ENCODE measurements around the gene GABBR2.

Gene GABBR2

GRCh38 chr9:98606730-98607129, 102.0 kb downstream of the GABBR2 start:
- no peaks in the 10 kb centered on the region for H3K36me3 ChIP-seq (ENCODE audit: insufficient read depth, low read length)
- no peak overlapping the region for H3K27ac ChIP-seq (ENCODE audit: low read depth, low read length)
- 89% methylated on average over 12 of the region's 12 CpGs for WGBS
- H3K9ac ChIP-seq (ENCODE audit: low read depth, low read length): no peak overlapping the region
- no peaks in the 10 kb centered on the region for H3K9me3 ChIP-seq (ENCODE audit: insufficient read depth, low read depth, low read length)
- no peak overlapping the region for H3K4me3 ChIP-seq (ENCODE audit: low read length)
- peaks cover 8% of the 10 kb centered on the region; the same call in 1 of the 2 replicates for H3K4me1 ChIP-seq (ENCODE audit: insufficient read depth, low read length)
- no peaks in the 10 kb centered on the region for H3K27me3 ChIP-seq (ENCODE audit: insufficient read depth, low read length)

- 86% methylated on average over 8 of the region's 8 CpGs for WGBS
- Histone ChIP-seq H3K9me3 (ENCODE audit: insufficient read depth, low read depth, low read length) (no peaks in the 10 kb centered on the region), H3K27me3 (ENCODE audit: insufficient read depth, low read length) (no peaks in the 10 kb centered on the region), H3K9ac (ENCODE audit: low read depth, low read length) (no peak overlapping the region), H3K36me3 (ENCODE audit: insufficient read depth, low read length) (no peaks in the 10 kb centered on the region), H3K27ac (ENCODE audit: low read depth, low read length) (no peak overlapping the region), H3K4me1 (ENCODE audit: insufficient read depth, low read length) (0 out of 2 replicates have a peak, but pooled peaks cover 1% of the 10 kb centered on the region), H3K4me3 (ENCODE audit: low read length) (no peak overlapping the region)
Observed at GRCh38 chr9:98605116-98605515, 103.6 kb downstream of the GABBR2 start.

- H3K27me3 ChIP-seq (ENCODE audit: insufficient read depth, low read length): no peaks in the 10 kb centered on the region
- 94% methylated on average over 13 of the region's 13 CpGs for whole genome bisulfite sequencing
Observed at GRCh38 chr9:98603821-98604383, 104.8 kb downstream of the GABBR2 start.

GRCh38 chr9:98602839-98603500, 105.8 kb downstream of the GABBR2 start:
- no peaks in the 10 kb centered on the region for H3K9me3 ChIP-seq (ENCODE audit: insufficient read depth, low read depth, low read length)
- no peak overlapping the region for H3K9ac ChIP-seq (ENCODE audit: low read depth, low read length)

More at GRCh38 chr9:98603821-98604383, 104.8 kb downstream of the GABBR2 start:
- H3K9ac ChIP-seq (ENCODE audit: low read depth, low read length): no peak overlapping the region
- no peak overlapping the region for H3K27ac ChIP-seq (ENCODE audit: low read depth, low read length)
- H3K9me3 ChIP-seq (ENCODE audit: insufficient read depth, low read depth, low read length): no peaks in the 10 kb centered on the region
- no peaks in the 10 kb centered on the region for H3K4me1 ChIP-seq (ENCODE audit: insufficient read depth, low read length)
- no peak overlapping the region for H3K4me3 ChIP-seq (ENCODE audit: low read length)
- no peaks in the 10 kb centered on the region for H3K36me3 ChIP-seq (ENCODE audit: insufficient read depth, low read length)

GRCh38 chr9:98600631-98601030, 108.1 kb downstream of the GABBR2 start:
- no peak overlapping the region for H3K9ac ChIP-seq (ENCODE audit: low read depth, low read length)
- 94% methylated on average over 12 of the region's 12 CpGs for WGBS
- no peaks in the 10 kb centered on the region for H3K4me1 ChIP-seq (ENCODE audit: insufficient read depth, low read length)
- H3K9me3 ChIP-seq (ENCODE audit: insufficient read depth, low read depth, low read length): no peaks in the 10 kb centered on the region
- H3K27ac ChIP-seq (ENCODE audit: low read depth, low read length): no peak overlapping the region
- no peak overlapping the region for H3K4me3 ChIP-seq (ENCODE audit: low read length)
- H3K36me3 ChIP-seq (ENCODE audit: insufficient read depth, low read length): no peaks in the 10 kb centered on the region
- H3K27me3 ChIP-seq (ENCODE audit: insufficient read depth, low read length): no peaks in the 10 kb centered on the region

More at GRCh38 chr9:98602839-98603500, 105.8 kb downstream of the GABBR2 start:
- Histone ChIP-seq H3K4me3 (ENCODE audit: low read length) (no peak overlapping the region), H3K4me1 (ENCODE audit: insufficient read depth, low read length) (no peaks in the 10 kb centered on the region), H3K27me3 (ENCODE audit: insufficient read depth, low read length) (no peaks in the 10 kb centered on the region), H3K36me3 (ENCODE audit: insufficient read depth, low read length) (no peaks in the 10 kb centered on the region), H3K27ac (ENCODE audit: low read depth, low read length) (no peak overlapping the region)
- 82% methylated on average over 5 of the region's 5 CpGs for WGBS

GRCh38 chr9:98599566-98600216, 109.0 kb downstream of the GABBR2 start:
- Histone ChIP-seq H3K9ac (ENCODE audit: low read depth, low read length) (no peak overlapping the region), H3K9me3 (ENCODE audit: insufficient read depth, low read depth, low read length) (no peaks in the 10 kb centered on the region), H3K4me1 (ENCODE audit: insufficient read depth, low read length) (no peaks in the 10 kb centered on the region), H3K4me3 (ENCODE audit: low read length) (no peak overlapping the region), H3K27me3 (ENCODE audit: insufficient read depth, low read length) (no peaks in the 10 kb centered on the region), H3K36me3 (ENCODE audit: insufficient read depth, low read length) (no peaks in the 10 kb centered on the region), H3K27ac (ENCODE audit: low read depth, low read length) (no peak overlapping the region)
- 79% methylated on average over 8 of the region's 8 CpGs for WGBS

GRCh38 chr9:98598861-98599260, 109.9 kb downstream of the GABBR2 start:
- no peak overlapping the region for H3K27ac ChIP-seq (ENCODE audit: low read depth, low read length)
- no peak overlapping the region for H3K4me3 ChIP-seq (ENCODE audit: low read length)
- H3K36me3 ChIP-seq (ENCODE audit: insufficient read depth, low read length): no peaks in the 10 kb centered on the region
- H3K27me3 ChIP-seq (ENCODE audit: insufficient read depth, low read length): no peaks in the 10 kb centered on the region
- 99% methylated on average over 2 of the region's 2 CpGs for WGBS
- H3K9ac ChIP-seq (ENCODE audit: low read depth, low read length): no peak overlapping the region
- H3K4me1 ChIP-seq (ENCODE audit: insufficient read depth, low read length): no peaks in the 10 kb centered on the region
- no peaks in the 10 kb centered on the region for H3K9me3 ChIP-seq (ENCODE audit: insufficient read depth, low read depth, low read length)

GRCh38 chr9:98597236-98597771, 111.4 kb downstream of the GABBR2 start:
- Histone ChIP-seq H3K9ac (ENCODE audit: low read depth, low read length) (no peak overlapping the region), H3K4me1 (ENCODE audit: insufficient read depth, low read length) (no peaks in the 10 kb centered on the region), H3K4me3 (ENCODE audit: low read length) (no peak overlapping the region), H3K9me3 (ENCODE audit: insufficient read depth, low read depth, low read length) (no peaks in the 10 kb centered on the region), H3K36me3 (ENCODE audit: insufficient read depth, low read length) (no peaks in the 10 kb centered on the region), H3K27me3 (ENCODE audit: insufficient read depth, low read length) (no peaks in the 10 kb centered on the region), H3K27ac (ENCODE audit: low read depth, low read length) (no peak overlapping the region)

GRCh38 chr9:98596486-98596885, 112.2 kb downstream of the GABBR2 start:
- no peaks in the 10 kb centered on the region for H3K9me3 ChIP-seq (ENCODE audit: insufficient read depth, low read depth, low read length)
- H3K4me3 ChIP-seq (ENCODE audit: low read length): no peak overlapping the region
- no peaks in the 10 kb centered on the region for H3K27me3 ChIP-seq (ENCODE audit: insufficient read depth, low read length)
- H3K27ac ChIP-seq (ENCODE audit: low read depth, low read length): no peak overlapping the region
- no peak overlapping the region for H3K9ac ChIP-seq (ENCODE audit: low read depth, low read length)
- H3K36me3 ChIP-seq (ENCODE audit: insufficient read depth, low read length): no peaks in the 10 kb centered on the region
- WGBS: 84% methylated on average over 7 of the region's 7 CpGs
- no peaks in the 10 kb centered on the region for H3K4me1 ChIP-seq (ENCODE audit: insufficient read depth, low read length)

- no peak overlapping the region for H3K9ac ChIP-seq (ENCODE audit: low read depth, low read length)
- WGBS: 91% methylated on average over 11 of the region's 11 CpGs
- no peaks in the 10 kb centered on the region for H3K36me3 ChIP-seq (ENCODE audit: insufficient read depth, low read length)
- H3K27me3 ChIP-seq (ENCODE audit: insufficient read depth, low read length): no peaks in the 10 kb centered on the region
- H3K4me3 ChIP-seq (ENCODE audit: low read length): no peak overlapping the region
- H3K27ac ChIP-seq (ENCODE audit: low read depth, low read length): no peak overlapping the region
- no peaks in the 10 kb centered on the region for H3K9me3 ChIP-seq (ENCODE audit: insufficient read depth, low read depth, low read length)
- H3K4me1 ChIP-seq (ENCODE audit: insufficient read depth, low read length): no peaks in the 10 kb centered on the region
Observed at GRCh38 chr9:98594546-98595160, 114.1 kb downstream of the GABBR2 start.

Data from HUES64 (cell line).